H1 (cell line): ENCODE measurements around the gene ACSL3. TPM values are rescaled to one million over a fixed set of nuclear protein-coding genes. Genes with fewer than 3 reads are reported as not detected.

Source experiments
- SAP30 ChIP-seq: fragments of 300-600 bp; sonication (generic); IDR thresholded peaks from 2 replicates; pipeline ENCODE4 v1.7.1; 2012; ENCODE audit warnings: low read length, moderate library complexity, mild to moderate bottlenecking, inconsistent platforms; ENCODE audit not compliant: insufficient read depth, insufficient replicate concordance
- SRF ChIP-seq: IDR thresholded peaks from 2 replicates; pipeline ENCODE4 v1.6.1; 2011; ENCODE audit warnings: mild to moderate bottlenecking, low read depth, low read length, moderate library complexity
- SUZ12 ChIP-seq: fragments of 200-600 bp; sonication (generic); IDR thresholded peaks from 2 replicates; pipeline ENCODE4 v1.6.1; 2012; ENCODE audit warnings: mild to moderate bottlenecking, inconsistent platforms, low read length, moderate library complexity, mixed read lengths
- TCF12 ChIP-seq: IDR thresholded peaks from 2 replicates; pipeline ENCODE4 v1.6.1; 2011; ENCODE audit warnings: low read depth, mild to moderate bottlenecking, low read length
- USF2 ChIP-seq: IDR thresholded peaks from 2 replicates; pipeline ENCODE4 v1.6.1; 2011; ENCODE audit warnings: low read length, improper control_type of control experiment
- polyA plus RNA-seq, 7 experiments: library from polyadenylated mRNA; depleted of rRNA in 3 of 7; stranded (reverse) in 5 of 7; unstranded in 2 of 7; fragments of >200 nt in 5 of 7; fragments of 200-250 nt in 2 of 7; gene quantifications; 1 replicate in 5 of 7; 2 replicates in 1 of 7; 4 replicates in 1 of 7; pipeline versions ENCODE4 v1.2.1 to v1.2.3, GENCODE V29; 2011 to 2013; ENCODE audit warnings: missing spikeins in 2 of 7, mixed read lengths in 2 of 7
- total RNA-seq: library from RNA; stranded (reverse); fragmentation: NEBNext Ultra II Directional; extraction: Animal tissue kit (Norgen Biotek cat#: 25700); gene quantifications from 2 replicates; pipeline ENCODE4 v1.2.1, GENCODE V29; 2021
- TF ChIP-seq, protein P1 (sequence below), 3 experiments: IDR thresholded peaks; 1 replicate in 2 of 3; 2 replicates in 1 of 3; pipeline versions ENCODE4 v1.5.1 to v1.6.1; 2011; ENCODE audit warnings: low read length in 3 of 3, mild to moderate bottlenecking in 3 of 3, inconsistent platforms in 2 of 3, low read depth in 1 of 3, moderate library complexity in 1 of 3; ENCODE audit not compliant: insufficient read depth in 1 of 3; ENCODE audit errors: control extremely low read depth in 1 of 3

Gene ACSL3
- total and polyA plus RNA-seq, 2 of the 8 experiments (the other 6 are each of a cell fraction or from before 2014, with no cell fraction given), result 37.5 to 98.1 TPM

GRCh38 chr2:222904557-222905258 is 43.9 kb downstream of the ACSL3 start (continued):
- TF ChIP-seq, protein P1, sequence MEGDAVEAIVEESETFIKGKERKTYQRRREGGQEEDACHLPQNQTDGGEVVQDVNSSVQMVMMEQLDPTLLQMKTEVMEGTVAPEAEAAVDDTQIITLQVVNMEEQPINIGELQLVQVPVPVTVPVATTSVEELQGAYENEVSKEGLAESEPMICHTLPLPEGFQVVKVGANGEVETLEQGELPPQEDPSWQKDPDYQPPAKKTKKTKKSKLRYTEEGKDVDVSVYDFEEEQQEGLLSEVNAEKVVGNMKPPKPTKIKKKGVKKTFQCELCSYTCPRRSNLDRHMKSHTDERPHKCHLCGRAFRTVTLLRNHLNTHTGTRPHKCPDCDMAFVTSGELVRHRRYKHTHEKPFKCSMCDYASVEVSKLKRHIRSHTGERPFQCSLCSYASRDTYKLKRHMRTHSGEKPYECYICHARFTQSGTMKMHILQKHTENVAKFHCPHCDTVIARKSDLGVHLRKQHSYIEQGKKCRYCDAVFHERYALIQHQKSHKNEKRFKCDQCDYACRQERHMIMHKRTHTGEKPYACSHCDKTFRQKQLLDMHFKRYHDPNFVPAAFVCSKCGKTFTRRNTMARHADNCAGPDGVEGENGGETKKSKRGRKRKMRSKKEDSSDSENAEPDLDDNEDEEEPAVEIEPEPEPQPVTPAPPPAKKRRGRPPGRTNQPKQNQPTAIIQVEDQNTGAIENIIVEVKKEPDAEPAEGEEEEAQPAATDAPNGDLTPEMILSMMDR (IDR thresholded peaks at IDR 0.05; ENCODE audit: control extremely low read depth in 1 of 3, insufficient read depth in 1 of 3, low read depth in 1 of 3, low read length in 3 of 3), result no peak
- no peak for TF ChIP-seq SUZ12
- TF ChIP-seq USF2, result no peak
- TF ChIP-seq SAP30, result no peak
- no peak for TF ChIP-seq SRF
- TF ChIP-seq TCF12, result no peak
- TF ChIP-seq, all 59 proteins: peak for 0
